ENCODE data around the gene AKT1.

Gene AKT1

GRCh38 chr14:104742586-104743455 lies 52.7 kb downstream of the AKT1 start:
- no peaks in the 10 kb centered on the region for H3K27me3 Mint-ChIP-seq
- no peaks in the 10 kb centered on the region for H3K9me3 Mint-ChIP-seq
- H3K36me3 Mint-ChIP-seq (ENCODE audit: low read depth), result no peaks in the 10 kb centered on the region
- peaks cover 18% of the 10 kb centered on the region for H3K4me1 Mint-ChIP-seq (ENCODE audit: low read depth)
- no peak overlapping the region for H3K4me3 Mint-ChIP-seq
- no peak for DNase-seq
- no peak overlapping the region for H3K27ac Mint-ChIP-seq

GRCh38 chr14:104741803-104742251 lies 53.7 kb downstream of the AKT1 start:
- Mint-ChIP-seq H3K27me3 (no peaks in the 10 kb centered on the region), H3K9me3 (no peaks in the 10 kb centered on the region), H3K27ac (no peak overlapping the region), H3K4me3 (no peak overlapping the region), H3K36me3 (ENCODE audit: low read depth) (no peaks in the 10 kb centered on the region), H3K4me1 (ENCODE audit: low read depth) (peaks cover 17% of the 10 kb centered on the region)
- DNase-seq, result no peak

- no peak for DNase-seq
- Mint-ChIP-seq H3K27ac (no peak overlapping the region), H3K4me3 (no peak overlapping the region), H3K27me3 (no peaks in the 10 kb centered on the region), H3K9me3 (no peaks in the 10 kb centered on the region), H3K36me3 (ENCODE audit: low read depth) (no peaks in the 10 kb centered on the region), H3K4me1 (ENCODE audit: low read depth) (peaks cover 12% of the 10 kb centered on the region)
These were observed 54.3 kb downstream of the AKT1 start for GRCh38 chr14:104741108-104741802.

DNA sequence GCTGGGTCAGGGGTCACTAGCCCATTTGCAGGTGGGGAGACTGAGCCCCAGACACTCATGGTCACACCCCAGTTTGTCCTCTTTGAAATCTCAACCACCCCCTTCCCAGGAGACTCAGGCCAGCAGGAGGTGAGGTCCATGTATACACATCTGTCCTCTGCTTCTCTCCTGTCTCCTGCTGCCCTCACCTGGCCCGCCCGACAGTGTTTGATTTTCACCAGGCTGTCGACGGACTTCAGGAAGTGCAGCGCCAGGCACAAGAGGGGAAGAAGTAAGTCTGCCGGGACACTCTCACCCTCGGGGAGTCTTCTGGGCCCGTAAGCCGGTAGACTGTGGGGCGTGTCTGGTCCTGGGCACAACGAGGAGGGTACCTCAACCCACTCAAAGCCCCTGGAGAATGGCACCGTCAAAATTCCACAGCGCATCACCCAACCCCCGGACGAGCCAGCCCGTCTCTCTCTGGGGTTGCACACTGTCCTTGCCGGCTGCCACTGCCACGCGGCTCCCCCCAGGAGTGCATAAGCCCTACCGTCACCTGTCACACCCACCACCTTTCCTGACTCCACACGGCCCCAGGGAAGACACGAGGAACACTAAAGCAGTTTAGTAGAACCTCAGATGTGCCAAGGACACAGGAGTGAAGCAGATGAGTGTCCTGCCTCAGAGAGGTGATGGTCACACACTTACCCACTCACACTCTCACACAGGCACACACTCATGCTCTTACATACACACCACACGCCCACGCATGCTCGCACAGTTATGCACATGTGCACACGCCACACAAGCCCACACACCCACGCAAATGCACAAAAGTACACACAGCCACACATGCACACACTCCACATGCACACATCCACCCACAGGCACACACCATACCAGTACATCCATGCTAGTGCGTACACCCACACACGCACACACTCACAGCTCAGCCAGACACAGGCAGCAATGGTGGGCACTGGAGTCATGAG lies 55.7 kb downstream of the AKT1 start:
- Mint-ChIP-seq H3K27me3 (no peaks in the 10 kb centered on the region), H3K4me3 (no peak overlapping the region), H3K27ac (no peak overlapping the region), H3K36me3 (ENCODE audit: low read depth) (no peaks in the 10 kb centered on the region), H3K4me1 (ENCODE audit: low read depth) (no peaks in the 10 kb centered on the region), H3K9me3 (no peaks in the 10 kb centered on the region)
- DNase-seq, result no peak

DNA sequence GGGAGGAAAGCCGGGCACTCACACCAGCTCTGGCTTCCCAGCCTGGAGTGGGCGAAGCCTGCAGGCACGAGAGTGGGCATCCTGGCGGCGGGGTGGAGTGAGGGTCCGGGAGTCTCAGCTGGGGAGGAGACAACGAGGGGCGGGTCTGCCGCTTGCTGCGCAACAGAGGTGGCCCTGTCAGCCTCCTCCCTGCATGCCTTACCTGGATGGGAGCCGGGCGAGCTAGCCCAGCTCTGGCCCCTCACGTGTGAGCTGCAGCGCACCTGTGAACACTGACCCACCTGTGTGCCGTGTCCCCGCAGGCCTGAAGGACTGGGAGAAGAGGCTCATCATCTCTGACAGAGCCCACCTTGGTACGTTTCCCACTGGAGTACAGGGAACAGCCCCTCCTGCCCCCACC lies 56.5 kb downstream of the AKT1 start:
- Mint-ChIP-seq H3K36me3 (ENCODE audit: low read depth) (no peaks in the 10 kb centered on the region), H3K4me1 (ENCODE audit: low read depth) (no peaks in the 10 kb centered on the region), H3K4me3 (no peak overlapping the region), H3K27me3 (no peaks in the 10 kb centered on the region), H3K27ac (no peak overlapping the region), H3K9me3 (no peaks in the 10 kb centered on the region)
- DNase-seq, result no peak

DNA sequence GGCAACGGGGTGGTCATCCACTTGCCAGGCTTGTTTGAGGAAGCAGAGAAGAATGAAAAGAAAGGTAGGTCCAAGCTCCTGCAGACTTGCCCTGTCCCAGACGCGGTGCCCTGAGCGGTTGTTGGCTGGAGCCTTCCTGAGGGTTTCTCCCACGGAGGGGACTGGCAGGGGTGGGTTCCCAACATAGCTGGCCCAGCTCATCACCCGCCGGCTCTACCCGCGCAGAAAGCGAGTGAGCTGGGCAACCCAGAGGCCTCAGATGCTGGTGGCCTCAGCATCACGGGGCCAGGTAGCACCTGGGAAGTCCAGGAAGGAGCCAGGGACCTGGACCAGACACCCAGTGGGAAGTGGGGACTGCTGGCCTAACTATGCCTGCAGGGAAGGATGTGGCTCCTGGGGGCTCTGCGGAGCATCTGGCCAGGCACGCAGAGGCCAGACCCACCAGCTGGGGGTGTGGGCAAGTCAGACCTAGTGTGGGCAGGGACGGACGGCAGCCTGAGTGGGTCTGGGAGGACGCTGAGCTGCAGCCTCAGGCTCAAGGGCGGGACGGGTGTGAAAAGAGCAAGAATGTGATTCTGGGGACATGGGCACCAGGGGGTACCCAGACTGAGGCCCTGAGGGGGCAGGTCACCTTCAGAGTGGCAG lies 57.1 kb downstream of the AKT1 start:
- no peaks in the 10 kb centered on the region for H3K4me1 Mint-ChIP-seq (ENCODE audit: low read depth)
- H3K4me3 Mint-ChIP-seq, result no peak overlapping the region
- no peaks in the 10 kb centered on the region for H3K27me3 Mint-ChIP-seq
- no peaks in the 10 kb centered on the region for H3K36me3 Mint-ChIP-seq (ENCODE audit: low read depth)
- no peak overlapping the region for H3K27ac Mint-ChIP-seq
- no peaks in the 10 kb centered on the region for H3K9me3 Mint-ChIP-seq
- no peak for DNase-seq

DNA sequence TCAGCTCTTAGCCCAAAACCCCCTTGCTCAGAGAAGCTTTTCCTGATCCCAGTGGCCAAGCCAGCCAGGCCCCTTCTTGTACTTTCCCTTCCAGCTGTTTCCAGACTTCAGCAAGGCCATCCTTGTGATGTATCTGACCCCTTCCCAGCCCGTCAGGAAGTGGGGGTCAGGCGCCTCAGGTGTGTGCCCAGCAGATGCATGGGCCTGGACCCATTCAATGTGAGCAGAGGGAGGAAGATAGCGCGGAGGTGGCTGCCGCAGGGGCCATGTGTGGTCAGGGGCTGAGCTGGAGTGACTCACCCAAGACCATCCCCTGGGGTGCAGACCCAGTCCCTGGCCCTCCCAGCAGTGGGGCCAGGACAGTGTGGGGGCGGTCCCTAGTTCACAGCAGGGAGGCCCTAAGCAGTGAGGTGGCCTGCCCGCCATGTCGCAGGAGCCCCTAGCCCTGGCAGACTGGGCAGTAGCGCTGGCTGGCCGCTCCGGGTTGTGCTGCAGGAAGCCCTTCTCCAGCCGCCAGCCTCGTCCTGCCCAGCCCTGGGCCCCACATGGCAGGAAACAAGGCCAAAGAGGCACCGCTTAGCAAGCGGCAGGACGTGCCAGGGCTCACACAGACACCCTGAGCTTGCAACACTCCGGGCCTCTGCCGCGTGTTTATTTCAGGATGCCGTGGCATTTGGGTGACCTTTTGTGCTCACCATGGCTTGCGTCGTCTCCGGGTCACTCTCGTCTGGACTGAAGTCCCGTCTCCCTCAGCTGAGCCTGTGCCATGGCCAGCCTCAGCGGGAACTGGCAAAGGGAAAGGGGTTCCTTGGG lies 59.5 kb downstream of the AKT1 start:
- Mint-ChIP-seq H3K4me1 (ENCODE audit: low read depth) (no peaks in the 10 kb centered on the region), H3K36me3 (ENCODE audit: low read depth) (no peaks in the 10 kb centered on the region), H3K9me3 (no peaks in the 10 kb centered on the region), H3K4me3 (no peak overlapping the region), H3K27me3 (no peaks in the 10 kb centered on the region), H3K27ac (no peak overlapping the region)
- DNase-seq, result no peak

GRCh38 chr14:104734991-104735779 lies 60.4 kb downstream of the AKT1 start:
- Mint-ChIP-seq H3K27me3 (no peaks in the 10 kb centered on the region), H3K27ac (no peak overlapping the region), H3K4me3 (no peak overlapping the region), H3K9me3 (no peaks in the 10 kb centered on the region), H3K4me1 (ENCODE audit: low read depth) (no peaks in the 10 kb centered on the region), H3K36me3 (ENCODE audit: low read depth) (no peaks in the 10 kb centered on the region)
- DNase-seq, result no peak

DNA sequence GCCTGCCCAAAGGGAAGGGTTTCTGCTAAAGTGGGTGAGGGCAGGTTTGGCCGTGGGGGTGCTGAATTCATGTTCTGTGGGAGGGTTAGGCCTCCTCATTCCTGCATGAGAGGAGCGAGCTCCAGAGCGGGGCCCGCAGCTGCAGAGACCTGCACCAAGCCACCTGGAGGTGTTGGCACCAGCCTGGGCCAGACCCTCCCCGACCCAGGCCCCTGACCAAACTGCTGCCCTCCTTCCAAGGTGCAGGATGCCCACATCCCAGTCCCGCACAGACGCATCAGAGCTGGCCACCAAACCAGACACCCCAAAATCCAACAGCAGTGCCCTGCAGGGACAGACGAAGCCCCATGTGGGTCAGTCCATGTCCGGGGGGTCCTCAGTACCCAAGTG lies 61.0 kb downstream of the AKT1 start:
- no peaks in the 10 kb centered on the region for H3K4me1 Mint-ChIP-seq (ENCODE audit: low read depth)
- no peak overlapping the region for H3K27ac Mint-ChIP-seq
- DNase-seq, result no peak
- no peaks in the 10 kb centered on the region for H3K27me3 Mint-ChIP-seq
- no peaks in the 10 kb centered on the region for H3K9me3 Mint-ChIP-seq
- no peak overlapping the region for H3K4me3 Mint-ChIP-seq
- no peaks in the 10 kb centered on the region for H3K36me3 Mint-ChIP-seq (ENCODE audit: low read depth)

GRCh38 chr14:104734051-104734587 lies 61.4 kb downstream of the AKT1 start:
- no peaks in the 10 kb centered on the region for H3K9me3 Mint-ChIP-seq
- no peak for DNase-seq
- H3K36me3 Mint-ChIP-seq (ENCODE audit: low read depth), result no peaks in the 10 kb centered on the region
- H3K4me3 Mint-ChIP-seq, result no peak overlapping the region
- no peaks in the 10 kb centered on the region for H3K4me1 Mint-ChIP-seq (ENCODE audit: low read depth)
- no peak overlapping the region for H3K27ac Mint-ChIP-seq
- H3K27me3 Mint-ChIP-seq, result no peaks in the 10 kb centered on the region

GRCh38 chr14:104732931-104733681 lies 62.4 kb downstream of the AKT1 start:
- H3K4me3 Mint-ChIP-seq, result no peak overlapping the region
- H3K27ac Mint-ChIP-seq, result no peak overlapping the region
- no peaks in the 10 kb centered on the region for H3K4me1 Mint-ChIP-seq (ENCODE audit: low read depth)
- DNase-seq, result no peak
- H3K27me3 Mint-ChIP-seq, result no peaks in the 10 kb centered on the region
- H3K36me3 Mint-ChIP-seq (ENCODE audit: low read depth), result no peaks in the 10 kb centered on the region
- no peaks in the 10 kb centered on the region for H3K9me3 Mint-ChIP-seq

DNA sequence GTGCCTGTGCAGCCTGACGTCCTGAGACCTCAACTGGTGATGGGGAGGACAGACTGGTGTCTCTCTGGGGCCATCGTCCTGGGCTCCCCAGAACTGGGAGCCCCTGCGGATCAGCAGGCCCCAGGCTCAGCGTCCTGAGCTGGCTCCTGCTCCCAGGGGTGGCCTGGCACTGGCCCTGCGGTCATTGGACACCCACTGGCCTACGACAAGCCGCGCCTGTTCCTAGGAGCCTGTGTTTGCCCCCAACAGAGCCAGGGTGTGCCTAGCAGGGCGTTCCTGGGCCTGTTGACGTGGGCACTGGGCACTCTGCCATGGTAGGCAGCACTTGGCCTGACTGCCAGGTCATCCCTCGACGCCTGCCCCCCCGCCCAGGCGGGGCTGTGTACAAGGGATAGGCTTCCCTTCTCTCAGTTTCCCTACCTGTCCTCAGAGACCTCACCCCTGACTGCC lies 63.2 kb downstream of the AKT1 start:
- no peak for DNase-seq

More for the DNA sequence above, 63.2 kb downstream of the AKT1 start:
- no peaks in the 10 kb centered on the region for H3K36me3 Mint-ChIP-seq (ENCODE audit: low read depth)
- no peak overlapping the region for H3K4me3 Mint-ChIP-seq
- no peaks in the 10 kb centered on the region for H3K9me3 Mint-ChIP-seq
- H3K4me1 Mint-ChIP-seq (ENCODE audit: low read depth), result no peaks in the 10 kb centered on the region
- H3K27me3 Mint-ChIP-seq, result no peaks in the 10 kb centered on the region
- no peak overlapping the region for H3K27ac Mint-ChIP-seq

All from activated T-cell treated with anti-CD3 and anti-CD28 coated beads, Interleukin-2, amount 50 U/mL, for 24 hours (primary cell).